K562 (cell line): ENCODE measurements around the gene PPDPF. TPM values are rescaled to one million over a fixed set of nuclear protein-coding genes. Genes with fewer than 3 reads are reported as not detected.

Experiments
- ATAC-seq: fragments of 200-7000 bp; cut with Tn5 transposase; 3 replicates; pipeline ENCODE4 v1.9.1; 2020; ENCODE audit warnings: moderate library complexity
- BruUV-seq: library from RNA; stranded (reverse); fragments of 400-500 nt; replicated peaks from 2 replicates; lab custom pipeline; 2021; lab: Mats Ljungman, UMichigan
- CTCF ChIA-PET: fragments of 300-600 bp; formaldehyde crosslinking; extraction: SDS; loops from one replicate; lab custom pipeline; 2021; ENCODE audit warnings: low intra/inter-chr PET ratio; lab: Yijun Ruan, JAX
- POLR2A ChIA-PET: fragments of 300-600, 350-650 bp; sonication (Branson Sonifier 250); formaldehyde crosslinking; extraction: SDS; loops from one replicate; lab custom pipeline; 2021; ENCODE audit warnings: antibody characterized with exemption, inconsistent platforms; lab: Yijun Ruan, JAX
- DNase-seq, 4 experiments: peaks; one replicate each; pipeline versions ENCODE4 v3.0.0 to v3.0.0-alpha.2; 2011 to 2018; ENCODE audit warnings: low spot score in 3 of 4, mixed read lengths in 3 of 4; ENCODE audit errors: extremely low read depth in 1 of 4
- FAIRE-seq: peaks from 2 replicates; lab custom pipeline; 2011; peaks lifted over from hg19 to GRCh38; lab: Jason Lieb, UNC
- H2AFZ ChIP-seq: 2 replicates; pipeline ENCODE4 v1.6.0; 2011; ENCODE audit warnings: low read depth, low read length, control low read depth, inconsistent platforms
- H3K27ac ChIP-seq: fragments of 200-600 bp; 3 replicates; pipeline ENCODE4 v1.8.0; 2011; ENCODE audit warnings: low read depth, mild to moderate bottlenecking, control low read depth, inconsistent platforms, low read length, moderate library complexity, mixed read lengths; ENCODE audit errors: extremely low read depth
- H3K27me3 ChIP-seq, 2 experiments: fragments of 300-600 bp in 1 of 2; 2 replicates in 1 of 2; 3 replicates in 1 of 2; pipeline versions ENCODE4 v1.6.0 to v1.8.0; 2011; ENCODE audit warnings: inconsistent platforms in 2 of 2, low read length in 2 of 2, mild to moderate bottlenecking in 1 of 2, mixed read lengths in 1 of 2, moderate library complexity in 1 of 2; ENCODE audit not compliant: control insufficient read depth in 2 of 2, insufficient read depth in 2 of 2
- H3K36me3 ChIP-seq: fragments of 300-600 bp; 3 replicates; pipeline ENCODE4 v1.8.0; 2011; ENCODE audit warnings: mild to moderate bottlenecking, low read length, inconsistent platforms; ENCODE audit not compliant: control insufficient read depth, insufficient read depth
- H3K4me1 ChIP-seq, 2 experiments: fragments of 200-600 bp in 1 of 2; replicated peaks in 1 of 2; 2 replicates in 1 of 2; 3 replicates in 1 of 2; pipeline versions ENCODE4 v1.5.1 to v1.8.0; 2011; ENCODE audit warnings: inconsistent platforms in 2 of 2, low read length in 2 of 2, mild to moderate bottlenecking in 1 of 2, mixed read lengths in 1 of 2, moderate library complexity in 1 of 2; ENCODE audit not compliant: control insufficient read depth in 2 of 2, insufficient read depth in 2 of 2
- H3K4me2 ChIP-seq: 2 replicates; pipeline ENCODE4 v1.6.1; 2011; ENCODE audit warnings: low read length, control low read depth, inconsistent platforms, mixed read lengths; ENCODE audit not compliant: insufficient read depth
- H3K4me3 ChIP-seq: fragments of 200-600 bp; sonication (generic), shearing (Covaris generic); 2 replicates; pipeline ENCODE4 v1.5.1; 2016; ENCODE audit warnings: control low read depth, inconsistent platforms
- H3K79me2 ChIP-seq: fragments of 200-600 bp; 3 replicates; pipeline ENCODE4 v1.8.0; 2011; ENCODE audit warnings: low read length, inconsistent platforms; ENCODE audit not compliant: control insufficient read depth, insufficient read depth
- H3K9ac ChIP-seq, 2 experiments: 2 replicates each; pipeline versions ENCODE4 v1.6.0 to v1.6.1; 2011; ENCODE audit warnings: low read depth in 2 of 2, low read length in 2 of 2, control low read depth in 1 of 2, inconsistent platforms in 1 of 2, mild to moderate bottlenecking in 1 of 2, mixed read lengths in 1 of 2; ENCODE audit not compliant: insufficient read depth in 1 of 2
- H3K9me1 ChIP-seq: one replicate; pipeline ENCODE4 v1.6.0; 2011; ENCODE audit warnings: inconsistent platforms, mild to moderate bottlenecking, low read length, moderate library complexity; ENCODE audit not compliant: control insufficient read depth, insufficient read depth
- H3K9me3 ChIP-seq: replicated peaks from 2 replicates; pipeline ENCODE4 v1.5.1; 2011; ENCODE audit warnings: low read depth, low read length, inconsistent platforms; ENCODE audit not compliant: control insufficient read depth, insufficient read depth
- H4K20me1 ChIP-seq: replicated peaks from 2 replicates; pipeline ENCODE4 v1.6.1; 2011; ENCODE audit warnings: low read length, inconsistent platforms, mixed read lengths; ENCODE audit not compliant: control insufficient read depth, insufficient read depth
- BCOR ChIP-seq: fragments of 450-650 bp; IDR thresholded peaks from 2 replicates; pipeline ENCODE4 v1.6.1; 2016
- CCAR2 ChIP-seq: fragments of 200-400 bp; formaldehyde crosslinking; IDR thresholded peaks from 2 replicates; pipeline ENCODE4 v1.6.1; 2017; ENCODE audit warnings: mild to moderate bottlenecking, low read depth, low read length
- COPS2 ChIP-seq: fragments of 450-650 bp; conservative IDR thresholded peaks from 2 replicates; pipeline ENCODE4 v1.6.1; 2016; ENCODE audit warnings: mild to moderate bottlenecking, moderate library complexity
- E2F3 ChIP-seq: fragments of 250-450 bp; sonication (Bioruptor Pico); IDR thresholded peaks from 2 replicates; pipeline ENCODE4 v1.4.0; 2020; ENCODE audit warnings: mild to moderate bottlenecking
- GATAD2B ChIP-seq: fragments of 450-650 bp; IDR thresholded peaks from 2 replicates; pipeline ENCODE4 v1.6.1; 2017; ENCODE audit warnings: mild to moderate bottlenecking, borderline replicate concordance
- HDAC8 ChIP-seq: fragments of 450-650 bp; IDR thresholded peaks from 2 replicates; pipeline ENCODE4 v1.6.1; 2016; ENCODE audit warnings: mild to moderate bottlenecking, missing genetic modification characterization, moderate library complexity, missing compliant biosample characterization
- MITF ChIP-seq: IDR thresholded peaks from 2 replicates; pipeline ENCODE4 v1.6.1; 2014; ENCODE audit warnings: antibody characterized with exemption
- NFIC ChIP-seq: fragments of 450-650 bp; IDR thresholded peaks from 2 replicates; pipeline ENCODE4 v1.6.1; 2017; ENCODE audit warnings: mild to moderate bottlenecking, inconsistent platforms
- PCBP2 ChIP-seq: fragments of 200-400 bp; formaldehyde crosslinking; IDR thresholded peaks from 2 replicates; pipeline ENCODE4 v1.6.1; 2018; ENCODE audit warnings: low read length, low read depth, mild to moderate bottlenecking, moderate library complexity; ENCODE audit not compliant: poor library complexity, severe bottlenecking
- POLR2A ChIP-seq: fragments of 450-650 bp; conservative IDR thresholded peaks from 2 replicates; pipeline ENCODE4 v1.6.1; 2016
- POLR2G ChIP-seq: fragments of 200-400 bp; formaldehyde crosslinking; IDR thresholded peaks from 2 replicates; pipeline ENCODE4 v1.6.1; 2017; ENCODE audit warnings: low read depth, mild to moderate bottlenecking, antibody characterized with exemption, low read length, moderate library complexity
- POLR3A ChIP-seq: IDR thresholded peaks from 2 replicates; pipeline ENCODE4 v1.6.1; 2011; ENCODE audit warnings: borderline replicate concordance, mild to moderate bottlenecking, moderate library complexity; ENCODE audit not compliant: insufficient read length, insufficient read depth; ENCODE audit errors: extremely low read depth
- RBM34 ChIP-seq: fragments of 200-400 bp; formaldehyde crosslinking; IDR thresholded peaks from 2 replicates; pipeline ENCODE4 v1.6.1; 2018; ENCODE audit warnings: low read length, borderline replicate concordance; ENCODE audit not compliant: insufficient read depth
- RNF219 ChIP-seq: fragments of 250-450 bp; sonication (Bioruptor Pico); IDR thresholded peaks from 2 replicates; pipeline ENCODE4 v1.5.0; 2022; ENCODE audit warnings: mild to moderate bottlenecking
- TRIM28 ChIP-seq: fragments of 450-650 bp; IDR thresholded peaks from 2 replicates; pipeline ENCODE4 v1.6.1; 2017
- ZFX ChIP-seq: sonication (generic); formaldehyde crosslinking; IDR thresholded peaks from 2 replicates; pipeline ENCODE4 v1.8.0; 2022; ENCODE audit warnings: mild to moderate bottlenecking, missing genetic modification reagents, moderate library complexity
- ZNF431 ChIP-seq: sonication (generic); formaldehyde crosslinking; IDR thresholded peaks from 2 replicates; pipeline ENCODE4 v1.8.0; 2022; ENCODE audit warnings: mild to moderate bottlenecking, missing genetic modification reagents
- ZNF75A ChIP-seq: fragments of 450-650 bp; formaldehyde crosslinking; IDR thresholded peaks from 2 replicates; pipeline ENCODE4 v1.4.0; 2020; ENCODE audit warnings: mild to moderate bottlenecking
- WGBS: fragments of 100-300 bp; shearing (Covaris generic); methylation state at CpG from one replicate; pipeline ENCODE4 v1.1.6; 2016; ENCODE audit warnings: low coverage, mixed read lengths; ENCODE audit not compliant: insufficient coverage; ENCODE audit errors: missing lambda C conversion rate; 5-methylcytosine and 5-hydroxymethylcytosine counted together
- in situ Hi-C: fragments of 300-500 bp; cut with MboI; formaldehyde crosslinking; loops from 4 replicates; pipeline ENCODE4 v1.15.0; 2018; ENCODE audit warnings: inconsistent platforms, mixed read lengths
- intact Hi-C: fragments of 100-400 bp; cut with micrococcal nuclease; formaldehyde crosslinking; loops from 2 replicates; pipeline ENCODE4 v1.14.2; 2022
- polyA plus RNA-seq, 8 experiments: library from polyadenylated mRNA; depleted of rRNA in 4 of 8; stranded (reverse) in 5 of 8; unstranded in 3 of 8; fragments of >200 nt; fragmentation: Nextera tagmentation in 2 of 8; fragmentation: Illumina TruSeq in 1 of 8; extraction: Ambion mirVana in 2 of 8; extraction: Trizol in 1 of 8; gene quantifications; 2 replicates each; pipeline versions ENCODE4 v1.2.1 to v1.2.3, GENCODE V29; 2011 to 2014; ENCODE audit warnings: inconsistent platforms in 1 of 8, missing spikeins in 1 of 8
- total RNA-seq, 7 experiments: library from RNA; depleted of rRNA in 6 of 7; stranded (reverse); fragments of >200 nt in 6 of 7; fragmentation: Illumina TruSeq in 2 of 7; extraction: Trizol in 2 of 7; gene quantifications; 2 replicates each; pipeline versions ENCODE4 v1.2.1 to v1.2.3, GENCODE V29; 2011 to 2021; ENCODE audit warnings: low replicate concordance in 1 of 7
- TF ChIP-seq, protein P1 (sequence below): sonication (generic); formaldehyde crosslinking; IDR thresholded peaks from 2 replicates; pipeline ENCODE4 v1.9.0; 2022; ENCODE audit warnings: mild to moderate bottlenecking, missing genetic modification reagents
- TF ChIP-seq, protein P2 (sequence below): fragments of 450-650 bp; formaldehyde crosslinking; IDR thresholded peaks from 2 replicates; pipeline ENCODE4 v1.4.0; 2022; ENCODE audit warnings: mild to moderate bottlenecking, moderate library complexity

PPDPF gene
- total and polyA plus RNA-seq, 9 of the 15 experiments (the other 6 are each of a cell fraction or from before 2014, with no cell fraction given), result 0.77 to 233 (median 10.5) TPM

- ChIA-PET POLR2A (interaction anchor here (0.6 to 4.0 kb wide), 9 partner anchors 9 to 183 kb away, joined by 3 to 27 read pairs (median 4); partner anchors contain the start of genes RTEL1 and STMN3), CTCF (no interaction called here)
- Histone ChIP-seq H3K79me2 (peaks cover 14% of the 10 kb centered on the region), H3K27ac (no peak overlapping the region), H2AFZ (no peak overlapping the region), H3K4me3 (no peak overlapping the region), H3K9me3 (peaks cover 7% of the 10 kb centered on the region), H3K9ac (no peak overlapping the region), H3K4me2 (no peak overlapping the region), H3K27me3 (peaks cover 11 to 14% of the 10 kb centered on the region in 2 experiments; a peak in 4 of 5 replicates), H3K4me1 (peaks cover 10 to 50% of the 10 kb centered on the region in 2 experiments), H3K9me1 (no peaks in the 10 kb centered on the region), H3K36me3 (peaks cover 23% of the 10 kb centered on the region; the same call in 2 of the 3 replicates), H4K20me1 (no peaks in the 10 kb centered on the region)
- no TSS peak for BruUV-seq
- FAIRE-seq (no peak), DNase-seq (no peak), ATAC-seq (no peak)
- 95% methylated on average over 10 of the region's 11 CpGs for WGBS
- in situ Hi-C loops, result no loop called here
- intact Hi-C loops, result no loop called here
- no peak for TF ChIP-seq GATAD2B
- no peak for TF ChIP-seq RNF219 (CRISPR knock-in tag)
- no peak for TF ChIP-seq BCOR
- peak; percentile 70 for TF ChIP-seq POLR2G
- TF ChIP-seq ZNF75A (CRISPR knock-in tag), result no peak
- peak; percentile 29 for TF ChIP-seq POLR2A
- no peak for TF ChIP-seq POLR3A
- no peak for TF ChIP-seq ZNF431 (CRISPR knock-in tag)
- no peak for TF ChIP-seq PCBP2
- TF ChIP-seq NFIC, result no peak
- no peak for TF ChIP-seq TRIM28
- TF ChIP-seq, protein P1, sequence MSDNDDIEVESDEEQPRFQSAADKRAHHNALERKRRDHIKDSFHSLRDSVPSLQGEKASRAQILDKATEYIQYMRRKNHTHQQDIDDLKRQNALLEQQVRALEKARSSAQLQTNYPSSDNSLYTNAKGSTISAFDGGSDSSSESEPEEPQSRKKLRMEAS, result 0 out of 2 replicates have a peak, but pooled peaks have one; percentile 11
- TF ChIP-seq CCAR2, result no peak
- TF ChIP-seq RBM34, result no peak
- TF ChIP-seq HDAC8 (tag), result no peak
- TF ChIP-seq, protein P2, sequence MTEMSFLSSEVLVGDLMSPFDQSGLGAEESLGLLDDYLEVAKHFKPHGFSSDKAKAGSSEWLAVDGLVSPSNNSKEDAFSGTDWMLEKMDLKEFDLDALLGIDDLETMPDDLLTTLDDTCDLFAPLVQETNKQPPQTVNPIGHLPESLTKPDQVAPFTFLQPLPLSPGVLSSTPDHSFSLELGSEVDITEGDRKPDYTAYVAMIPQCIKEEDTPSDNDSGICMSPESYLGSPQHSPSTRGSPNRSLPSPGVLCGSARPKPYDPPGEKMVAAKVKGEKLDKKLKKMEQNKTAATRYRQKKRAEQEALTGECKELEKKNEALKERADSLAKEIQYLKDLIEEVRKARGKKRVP (CRISPR knock-in tag), result no peak
- TF ChIP-seq MITF, result no peak
- TF ChIP-seq COPS2, result no peak
- TF ChIP-seq E2F3 (CRISPR knock-in tag), result no peak
- no peak for TF ChIP-seq ZFX (CRISPR knock-in tag)
Observed at GRCh38 chr20:63522981-63523611, 2.5 kb downstream of the PPDPF start.
